GM10248 (cell line): ENCODE results near the gene NRP2.

ENCODE experiments used
- CTCF ChIA-PET: fragments of 300-600 bp; sonication (Branson Sonifier 250); formaldehyde crosslinking; extraction: SDS; loops from one replicate; lab custom pipeline; 2021; ENCODE audit warnings: antibody characterized with exemption; lab: Yijun Ruan, JAX
- POLR2A ChIA-PET: fragments of 350-650 bp; sonication (Branson Sonifier 250); formaldehyde crosslinking; extraction: SDS; loops from one replicate; lab custom pipeline; 2020; ENCODE audit warnings: antibody characterized with exemption; lab: Yijun Ruan, JAX
- DNase-seq: peaks from one replicate; pipeline ENCODE4 v3.0.0; 2012; ENCODE audit errors: extremely low spot score
- TF ChIP-seq, protein P1 (sequence below): IDR thresholded peaks from 2 replicates; pipeline ENCODE4 v1.5.1; 2012; ENCODE audit warnings: mild to moderate bottlenecking, low read depth; ENCODE audit errors: extremely low read depth, missing control alignments, control extremely low read depth

The NRP2 gene

DNA sequence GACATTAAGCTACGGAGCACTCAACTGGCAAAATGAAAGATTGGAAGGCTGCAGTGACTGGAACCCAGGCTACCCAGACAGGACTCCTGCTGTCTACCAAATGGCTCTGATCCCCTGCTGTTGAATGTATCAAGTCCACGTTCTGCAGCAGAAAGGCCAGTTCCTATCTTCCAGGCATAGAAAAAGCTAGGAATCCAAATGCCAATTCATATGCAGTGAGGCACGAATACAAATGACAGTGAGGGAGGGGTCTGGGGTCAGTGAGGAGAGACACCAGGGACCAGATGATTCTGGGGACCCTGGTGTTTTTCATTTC lies 5.3 kb downstream of the NRP2 start:
- POLR2A ChIA-PET, result no interaction called here
- CTCF ChIA-PET, result interaction anchor here (0.9 to 2.0 kb wide), 6 partner anchors 8 to 1365 kb away, joined by 3 to 8 read pairs (median 4); no protein-coding TSS in a partner anchor
- DNase-seq, result no peak
- TF ChIP-seq, protein P1, sequence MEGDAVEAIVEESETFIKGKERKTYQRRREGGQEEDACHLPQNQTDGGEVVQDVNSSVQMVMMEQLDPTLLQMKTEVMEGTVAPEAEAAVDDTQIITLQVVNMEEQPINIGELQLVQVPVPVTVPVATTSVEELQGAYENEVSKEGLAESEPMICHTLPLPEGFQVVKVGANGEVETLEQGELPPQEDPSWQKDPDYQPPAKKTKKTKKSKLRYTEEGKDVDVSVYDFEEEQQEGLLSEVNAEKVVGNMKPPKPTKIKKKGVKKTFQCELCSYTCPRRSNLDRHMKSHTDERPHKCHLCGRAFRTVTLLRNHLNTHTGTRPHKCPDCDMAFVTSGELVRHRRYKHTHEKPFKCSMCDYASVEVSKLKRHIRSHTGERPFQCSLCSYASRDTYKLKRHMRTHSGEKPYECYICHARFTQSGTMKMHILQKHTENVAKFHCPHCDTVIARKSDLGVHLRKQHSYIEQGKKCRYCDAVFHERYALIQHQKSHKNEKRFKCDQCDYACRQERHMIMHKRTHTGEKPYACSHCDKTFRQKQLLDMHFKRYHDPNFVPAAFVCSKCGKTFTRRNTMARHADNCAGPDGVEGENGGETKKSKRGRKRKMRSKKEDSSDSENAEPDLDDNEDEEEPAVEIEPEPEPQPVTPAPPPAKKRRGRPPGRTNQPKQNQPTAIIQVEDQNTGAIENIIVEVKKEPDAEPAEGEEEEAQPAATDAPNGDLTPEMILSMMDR, result no peak

DNA sequence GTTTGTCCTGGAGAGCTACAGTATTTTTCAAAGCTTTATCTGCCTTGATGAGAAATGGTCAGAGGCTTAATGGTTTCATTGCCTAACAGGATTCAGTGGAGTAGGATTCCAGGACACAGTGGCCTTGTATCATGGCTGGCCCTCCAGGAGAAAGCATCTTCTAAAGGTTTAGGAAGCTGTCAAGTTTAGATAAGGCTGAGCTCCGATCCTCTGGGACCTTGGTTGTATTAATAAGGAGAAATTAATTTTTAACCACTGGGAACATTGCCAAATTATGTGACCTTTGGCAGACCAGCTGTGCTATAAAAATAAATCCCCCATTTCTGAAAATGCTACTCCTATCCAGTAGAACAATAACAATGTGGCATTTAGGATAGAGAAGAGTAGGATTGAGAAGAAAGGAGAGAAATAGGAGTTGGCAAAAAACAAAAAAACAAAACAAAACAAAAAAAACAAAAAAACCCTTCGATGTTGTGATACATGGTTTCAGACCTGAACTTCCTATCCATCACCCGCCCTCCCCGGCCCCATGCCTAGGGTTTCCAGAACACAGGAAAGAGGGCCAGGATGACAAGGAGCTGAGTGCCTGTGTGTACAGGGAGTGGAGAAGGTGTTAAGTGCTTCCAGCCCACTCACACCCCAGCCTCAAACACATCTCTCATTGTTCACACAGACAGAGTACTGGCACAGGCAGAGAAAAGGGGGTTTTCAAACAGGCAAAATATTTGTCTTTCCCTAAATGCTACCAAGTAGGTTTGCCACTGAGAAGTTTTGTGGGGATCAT lies 6.3 kb downstream of the NRP2 start:
- ChIA-PET CTCF (interaction anchor here (0.7 to 2.0 kb wide), 6 partner anchors 9 to 1366 kb away, joined by 3 to 8 read pairs (median 4); no protein-coding TSS in a partner anchor), POLR2A (no interaction called here)
- no peak for DNase-seq
- TF ChIP-seq, protein P1, result no peak

DNA sequence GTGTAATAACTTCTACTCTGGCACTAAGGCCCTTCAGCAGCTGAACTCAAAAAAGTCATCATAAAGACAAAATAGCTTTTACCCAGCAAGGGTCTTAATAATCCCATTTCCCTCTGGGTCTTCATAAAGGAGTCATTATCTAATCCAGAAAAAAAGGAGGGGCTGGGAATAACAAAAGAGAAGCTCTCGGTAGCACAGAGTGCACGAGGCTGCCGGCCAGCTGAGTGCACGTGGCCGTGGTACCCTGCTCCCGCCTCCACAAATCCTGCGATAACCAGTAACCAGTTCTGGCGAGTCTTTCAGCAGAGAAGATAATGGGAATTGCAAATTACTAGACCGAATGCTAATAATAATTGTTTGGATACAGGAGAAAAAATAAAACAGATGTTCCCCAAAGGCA lies 7.5 kb downstream of the NRP2 start:
- TF ChIP-seq, protein P1, result no peak
- CTCF ChIA-PET, result interaction anchor here (2.0 kb wide), 1 partner anchor 10 kb away, joined by 7 read pairs; no protein-coding TSS in a partner anchor
- POLR2A ChIA-PET, result no interaction called here
- DNase-seq, result no peak

DNA sequence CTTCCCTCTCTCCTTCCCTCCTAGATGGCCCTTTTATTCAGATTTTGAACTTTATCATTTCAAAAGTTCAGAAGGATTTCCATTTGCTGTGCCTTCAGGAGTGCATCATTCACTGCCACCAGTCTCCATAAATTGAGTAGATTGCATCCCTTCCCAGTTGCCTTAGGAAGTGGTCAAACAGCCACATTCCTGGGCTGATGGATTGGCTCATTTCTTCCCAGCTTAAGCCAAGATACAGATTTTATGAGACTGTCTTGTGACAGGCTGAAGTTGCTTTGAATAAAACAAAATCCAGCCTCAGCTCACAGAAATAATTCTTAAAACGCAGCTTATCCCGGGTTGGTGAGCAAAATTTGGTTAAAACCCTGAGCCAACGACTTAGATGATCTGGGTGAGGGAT lies 9.8 kb downstream of the NRP2 start:
- TF ChIP-seq, protein P1, result no peak
- ChIA-PET POLR2A (no interaction called here), CTCF (interaction anchor here (1.3 kb wide), 1 partner anchor 11 kb away, joined by 5 read pairs; no protein-coding TSS in a partner anchor)
- no peak for DNase-seq

DNA sequence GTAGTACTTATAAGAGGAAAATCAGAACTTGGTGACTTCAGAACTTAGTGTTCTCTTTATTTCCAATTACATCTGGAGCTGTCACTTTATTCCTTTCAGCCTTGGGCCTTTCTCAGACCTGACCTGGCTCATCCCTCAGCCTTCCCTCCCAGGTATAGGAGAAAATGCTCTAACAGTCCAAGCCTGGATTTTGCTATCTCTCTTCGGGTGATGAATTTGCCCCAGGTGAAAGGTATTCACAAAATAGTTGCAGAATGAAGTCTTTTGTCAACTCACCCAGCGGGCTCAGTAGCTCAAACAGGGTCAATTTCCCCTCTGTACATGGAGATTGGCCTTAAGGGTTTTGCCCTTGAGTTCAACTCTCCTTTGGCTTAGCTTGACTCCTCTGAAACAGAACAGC lies 12.0 kb downstream of the NRP2 start:
- ChIA-PET CTCF (interaction anchor here (0.9 to 3.5 kb wide), 4 partner anchors 13 to 26 kb away, joined by 4 to 20 read pairs (median 8); partner anchors contain the start of gene NRP2), POLR2A (no interaction called here)
- TF ChIP-seq, protein P1, result no peak
- DNase-seq, result no peak

DNA sequence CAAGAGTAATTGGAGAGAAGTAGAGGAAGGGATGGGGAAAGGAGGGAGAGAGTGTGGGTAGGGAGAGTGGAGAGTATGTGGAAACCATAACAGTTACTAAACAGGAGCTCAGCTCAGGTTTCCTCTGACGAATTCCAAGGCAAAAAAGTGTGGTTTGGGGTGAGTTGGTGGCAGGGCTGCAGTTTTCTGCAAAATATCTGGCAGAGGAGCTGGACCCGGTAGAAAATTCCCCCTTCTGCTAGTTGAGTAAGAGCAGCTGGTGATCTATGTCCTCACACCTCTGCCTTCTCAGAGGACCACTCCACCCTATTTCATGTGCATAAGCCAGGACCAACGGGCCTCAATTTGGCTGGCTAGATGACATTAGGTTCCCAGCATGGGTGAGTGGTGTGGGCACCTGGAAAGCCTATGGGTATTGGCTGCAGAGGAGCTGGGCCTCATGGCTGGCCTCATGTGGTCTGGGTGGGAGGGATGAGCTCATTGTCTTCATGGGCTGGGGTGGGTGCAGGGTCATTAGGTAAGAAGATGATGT lies 13.2 kb downstream of the NRP2 start:
- TF ChIP-seq, protein P1, result no peak
- DNase-seq, result no peak
- ChIA-PET POLR2A (no interaction called here), CTCF (interaction anchor here (0.9 to 3.5 kb wide), 7 partner anchors 8 to 253 kb away, joined by 3 to 20 read pairs (median 3); partner anchors contain the start of gene NRP2)
